Effector memory CD4-positive, alpha-beta T cell (primary cell): Measurements from ENCODE around the gene ANK2.

Experiments used
- DNase-seq, 3 donors: peaks; one replicate each; pipeline ENCODE4 v3.0.0-alpha.2; 2020
- H3K27ac ChIP-seq: 2 replicates; pipeline ENCODE4 v1.7.0; 2013; ENCODE audit warnings: mild to moderate bottlenecking, low read length, moderate library complexity; ENCODE audit not compliant: insufficient read depth, poor library complexity, severe bottlenecking
- H3K27me3 ChIP-seq: replicated peaks from 2 replicates; pipeline ENCODE4 v1.7.0; 2013; ENCODE audit warnings: mild to moderate bottlenecking, low read length; ENCODE audit not compliant: insufficient read depth, control insufficient read depth, poor library complexity, severe bottlenecking
- H3K36me3 ChIP-seq: 2 replicates; pipeline ENCODE4 v1.7.0; 2013; ENCODE audit warnings: mild to moderate bottlenecking, low read length, moderate library complexity; ENCODE audit not compliant: control insufficient read depth, insufficient read depth
- H3K4me1 ChIP-seq: 2 replicates; pipeline ENCODE4 v1.7.0; 2013; ENCODE audit warnings: low read length, mild to moderate bottlenecking; ENCODE audit not compliant: control insufficient read depth, insufficient read depth, poor library complexity, severe bottlenecking
- H3K4me3 ChIP-seq: 2 replicates; pipeline ENCODE4 v1.7.0; 2013; ENCODE audit warnings: low read length, low read depth, mild to moderate bottlenecking; ENCODE audit not compliant: insufficient read depth, poor library complexity, severe bottlenecking
- H3K9me3 ChIP-seq: 2 replicates; pipeline ENCODE4 v1.7.0; 2013; ENCODE audit warnings: mild to moderate bottlenecking, low read length, moderate library complexity; ENCODE audit not compliant: control insufficient read depth

ANK2 gene

GRCh38 chr4:113141901-113142346 lies 92.5 kb downstream of the ANK2 start:
- no peaks in the 10 kb centered on the region for H3K9me3 ChIP-seq
- H3K4me3 ChIP-seq, result no peak overlapping the region
- no peak overlapping the region for H3K27ac ChIP-seq
- DNase-seq, result no peak
- H3K27me3 ChIP-seq, result no peaks in the 10 kb centered on the region
- H3K36me3 ChIP-seq, result no peaks in the 10 kb centered on the region
- H3K4me1 ChIP-seq, result no peaks in the 10 kb centered on the region

GRCh38 chr4:113142351-113142750 lies 92.9 kb downstream of the ANK2 start:
- Histone ChIP-seq H3K9me3 (no peaks in the 10 kb centered on the region), H3K36me3 (no peaks in the 10 kb centered on the region), H3K4me1 (no peaks in the 10 kb centered on the region), H3K4me3 (no peak overlapping the region), H3K27me3 (no peaks in the 10 kb centered on the region), H3K27ac (no peak overlapping the region)
- no peak for DNase-seq

GRCh38 chr4:113144091-113144490 lies 94.6 kb downstream of the ANK2 start:
- H3K4me1 ChIP-seq, result no peaks in the 10 kb centered on the region
- H3K4me3 ChIP-seq, result no peak overlapping the region

GRCh38 chr4:113145147-113145518 lies 95.7 kb downstream of the ANK2 start:
- Histone ChIP-seq H3K9me3 (no peaks in the 10 kb centered on the region), H3K36me3 (no peaks in the 10 kb centered on the region), H3K27me3 (no peaks in the 10 kb centered on the region), H3K4me1 (no peaks in the 10 kb centered on the region), H3K27ac (no peak overlapping the region), H3K4me3 (no peak overlapping the region)
- no peak for DNase-seq

More at GRCh38 chr4:113144091-113144490, 94.6 kb downstream of the ANK2 start:
- no peaks in the 10 kb centered on the region for H3K27me3 ChIP-seq
- H3K27ac ChIP-seq, result no peak overlapping the region
- H3K9me3 ChIP-seq, result no peaks in the 10 kb centered on the region
- H3K36me3 ChIP-seq, result no peaks in the 10 kb centered on the region
- DNase-seq, result no peak

- Histone ChIP-seq H3K4me3 (no peak overlapping the region), H3K27me3 (no peaks in the 10 kb centered on the region), H3K27ac (no peak overlapping the region), H3K36me3 (no peaks in the 10 kb centered on the region), H3K4me1 (no peaks in the 10 kb centered on the region), H3K9me3 (no peaks in the 10 kb centered on the region)
- DNase-seq, result no peak
Observed at GRCh38 chr4:113145519-113146291, 96.3 kb downstream of the ANK2 start.

- Histone ChIP-seq H3K4me1 (no peaks in the 10 kb centered on the region), H3K36me3 (no peaks in the 10 kb centered on the region), H3K4me3 (no peak overlapping the region), H3K27ac (no peak overlapping the region), H3K9me3 (no peaks in the 10 kb centered on the region), H3K27me3 (no peaks in the 10 kb centered on the region)
- DNase-seq, result no peak
Observed at GRCh38 chr4:113146876-113147358, 97.5 kb downstream of the ANK2 start.

- H3K4me3 ChIP-seq, result no peak overlapping the region
- no peaks in the 10 kb centered on the region for H3K27me3 ChIP-seq
- H3K36me3 ChIP-seq, result no peaks in the 10 kb centered on the region
- no peak overlapping the region for H3K27ac ChIP-seq
- no peak for DNase-seq
- H3K9me3 ChIP-seq, result no peaks in the 10 kb centered on the region
- H3K4me1 ChIP-seq, result no peaks in the 10 kb centered on the region
Observed at GRCh38 chr4:113147498-113148111, 98.2 kb downstream of the ANK2 start.

GRCh38 chr4:113148925-113149324 lies 99.5 kb downstream of the ANK2 start:
- DNase-seq, result no peak
- H3K36me3 ChIP-seq, result no peaks in the 10 kb centered on the region
- no peak overlapping the region for H3K4me3 ChIP-seq
- H3K27ac ChIP-seq, result no peak overlapping the region
- no peaks in the 10 kb centered on the region for H3K9me3 ChIP-seq
- no peaks in the 10 kb centered on the region for H3K4me1 ChIP-seq
- H3K27me3 ChIP-seq, result no peaks in the 10 kb centered on the region

GRCh38 chr4:113153529-113154101 lies 104.2 kb downstream of the ANK2 start:
- no peaks in the 10 kb centered on the region for H3K36me3 ChIP-seq
- no peak overlapping the region for H3K27ac ChIP-seq
- no peaks in the 10 kb centered on the region for H3K9me3 ChIP-seq
- no peaks in the 10 kb centered on the region for H3K4me1 ChIP-seq
- no peak overlapping the region for H3K4me3 ChIP-seq
- DNase-seq, result no peak
- H3K27me3 ChIP-seq, result no peaks in the 10 kb centered on the region

GRCh38 chr4:113154281-113154680 lies 104.8 kb downstream of the ANK2 start:
- Histone ChIP-seq H3K27me3 (no peaks in the 10 kb centered on the region), H3K4me3 (no peak overlapping the region), H3K9me3 (no peaks in the 10 kb centered on the region), H3K36me3 (no peaks in the 10 kb centered on the region), H3K4me1 (no peaks in the 10 kb centered on the region), H3K27ac (no peak overlapping the region)
- no peak for DNase-seq
